Measurements from ENCODE around the gene PARD6G. TPM values are rescaled to one million over a fixed set of nuclear protein-coding genes. Genes with fewer than 3 reads are reported as not detected.
A peak's percentile ranks its signal among the peaks of the same experiment; 100 is the strongest.

The PARD6G gene
- total and polyA plus RNA-seq, 2 experiments from 2014 or later: 8.2 to 11.8 TPM

GRCh38 chr18:80154293-80154692 lies 93.0 kb downstream of the PARD6G start:
- no peaks in the 10 kb centered on the region for H3K9me3 ChIP-seq (ENCODE audit: low read depth)
- no peak for TF ChIP-seq EZH2phosphoT487 (IDR thresholded peaks at IDR 0.05; ENCODE audit: low read depth, severe bottlenecking, unreplicated experiment)
- peak; percentile 40 for TF ChIP-seq CTCF (IDR thresholded peaks at IDR 0.05; ENCODE audit: poor library complexity)
- H3K4me2 ChIP-seq: no peak overlapping the region
- no peak overlapping the region for H3K27ac ChIP-seq
- no peak overlapping the region for H3K4me3 ChIP-seq
- DNase-seq (ENCODE audit: low spot score): no peak
- H3K9me2 ChIP-seq (replicated peaks; ENCODE audit: insufficient read depth): no peaks in the 10 kb centered on the region
- H3K27me3 ChIP-seq: no peaks in the 10 kb centered on the region
- H3K36me3 ChIP-seq (replicated peaks; ENCODE audit: insufficient read depth, low read depth): no peaks in the 10 kb centered on the region
- 95% methylated on average over 6 of the region's 6 CpGs for WGBS (ENCODE audit: low lambda C conversion rate, missing lambda C conversion rate)
- no peaks in the 10 kb centered on the region for H3K79me2 ChIP-seq
- H4K20me1 ChIP-seq (ENCODE audit: insufficient read depth, poor library complexity, severe bottlenecking): no peaks in the 10 kb centered on the region
- no peak overlapping the region for H2AFZ ChIP-seq
- no peaks in the 10 kb centered on the region for H3K4me1 ChIP-seq (ENCODE audit: insufficient read depth)

GRCh38 chr18:80149667-80150066 lies 97.6 kb downstream of the PARD6G start:
- no peak for DNase-seq (ENCODE audit: low spot score)
- H3K9me3 ChIP-seq (ENCODE audit: low read depth): no peaks in the 10 kb centered on the region
- TF ChIP-seq CTCF (IDR thresholded peaks at IDR 0.05; ENCODE audit: poor library complexity) (no peak), EZH2 (IDR thresholded peaks at IDR 0.05; ENCODE audit: borderline replicate concordance) (no peak), EZH2phosphoT487 (IDR thresholded peaks at IDR 0.05; ENCODE audit: low read depth, severe bottlenecking, unreplicated experiment) (no peak)
- H3K79me2 ChIP-seq: no peaks in the 10 kb centered on the region
- H3K4me1 ChIP-seq (ENCODE audit: insufficient read depth): peaks cover 6% of the 10 kb centered on the region
- H2AFZ ChIP-seq: no peak overlapping the region
- H3K4me3 ChIP-seq: no peak overlapping the region
- no peaks in the 10 kb centered on the region for H4K20me1 ChIP-seq (ENCODE audit: insufficient read depth, poor library complexity, severe bottlenecking)
- H3K36me3 ChIP-seq (replicated peaks; ENCODE audit: insufficient read depth, low read depth): no peaks in the 10 kb centered on the region
- no peaks in the 10 kb centered on the region for H3K9me2 ChIP-seq (replicated peaks; ENCODE audit: insufficient read depth)
- H3K27ac ChIP-seq: no peak overlapping the region
- H3K27me3 ChIP-seq: no peaks in the 10 kb centered on the region
- no peak overlapping the region for H3K4me2 ChIP-seq

GRCh38 chr18:80148326-80149199 lies 98.8 kb downstream of the PARD6G start:
- no peaks in the 10 kb centered on the region for H3K9me2 ChIP-seq (replicated peaks; ENCODE audit: insufficient read depth)
- peaks cover 9% of the 10 kb centered on the region for H3K4me1 ChIP-seq (ENCODE audit: insufficient read depth)
- DNase-seq (ENCODE audit: low spot score): no peak
- no peak overlapping the region for H3K27ac ChIP-seq
- no peaks in the 10 kb centered on the region for H3K36me3 ChIP-seq (replicated peaks; ENCODE audit: insufficient read depth, low read depth)
- TF ChIP-seq EZH2 (IDR thresholded peaks at IDR 0.05; ENCODE audit: borderline replicate concordance) (no peak), EZH2phosphoT487 (IDR thresholded peaks at IDR 0.05; ENCODE audit: low read depth, severe bottlenecking, unreplicated experiment) (no peak)
- no peaks in the 10 kb centered on the region for H3K79me2 ChIP-seq
- no peak overlapping the region for H2AFZ ChIP-seq
- 96% methylated on average over 34 of the region's 34 CpGs for WGBS (ENCODE audit: low lambda C conversion rate, missing lambda C conversion rate)
- no peak overlapping the region for H3K4me3 ChIP-seq
- H3K27me3 ChIP-seq: no peaks in the 10 kb centered on the region
- no peak overlapping the region for H3K4me2 ChIP-seq
- H3K9me3 ChIP-seq (ENCODE audit: low read depth): no peaks in the 10 kb centered on the region
- no peaks in the 10 kb centered on the region for H4K20me1 ChIP-seq (ENCODE audit: insufficient read depth, poor library complexity, severe bottlenecking)

- no peak for DNase-seq (ENCODE audit: low spot score)
- TF ChIP-seq EZH2 (IDR thresholded peaks at IDR 0.05; ENCODE audit: borderline replicate concordance): no peak
- no peaks in the 10 kb centered on the region for H3K79me2 ChIP-seq
- no peak overlapping the region for H3K4me3 ChIP-seq
- no peaks in the 10 kb centered on the region for H3K9me2 ChIP-seq (replicated peaks; ENCODE audit: insufficient read depth)
- H3K4me2 ChIP-seq: no peak overlapping the region
- WGBS (ENCODE audit: low lambda C conversion rate, missing lambda C conversion rate): 95% methylated on average over 52 of the region's 52 CpGs
- H3K27me3 ChIP-seq: no peaks in the 10 kb centered on the region
- H3K36me3 ChIP-seq (replicated peaks; ENCODE audit: insufficient read depth, low read depth): no peaks in the 10 kb centered on the region
- H3K9me3 ChIP-seq (ENCODE audit: low read depth): no peaks in the 10 kb centered on the region
- H3K27ac ChIP-seq: no peak overlapping the region
- no peaks in the 10 kb centered on the region for H4K20me1 ChIP-seq (ENCODE audit: insufficient read depth, poor library complexity, severe bottlenecking)
- H2AFZ ChIP-seq: no peak overlapping the region
- peaks cover 13% of the 10 kb centered on the region for H3K4me1 ChIP-seq (ENCODE audit: insufficient read depth)
These were observed 99.6 kb downstream of the PARD6G start for GRCh38 chr18:80147418-80148325.
